GM21717 (cell line): ENCODE results near the gene ALPP.
"Not testable (repeated sequence)": the region's sequence is repeated elsewhere in the genome, so short reads cannot be mapped to it uniquely, and the experiment has no call there.

Source experiments
- ATAC-seq: cut with Tn5 transposase; IDR thresholded peaks from one replicate; pipeline ENCODE4 v1.9.1; 2021; ENCODE audit warnings: mild to moderate bottlenecking, moderate library complexity; ENCODE audit not compliant: unreplicated experiment

The ALPP gene

GRCh38 chr2:232378735-232379151 lies at the start of gene ALPP:
Gene ALPP, plus strand, starts transcription at chr2:232378751. Its CDS starts 52 bp downstream, at chr2:232378803.
- ATAC-seq: not testable (repeated sequence)

GRCh38 chr2:232329716-232330067 lies 48.9 kb upstream of the ALPP start:
- ATAC-seq: no peak

- ATAC-seq: no peak
Measured at GRCh38 chr2:232330068-232330999, 48.2 kb upstream of the ALPP start.

- ATAC-seq: not testable (repeated sequence)
Measured at GRCh38 chr2:232331061-232331460, 47.5 kb upstream of the ALPP start.

GRCh38 chr2:232331641-232332040 lies 46.9 kb upstream of the ALPP start:
- not testable (repeated sequence) for ATAC-seq

GRCh38 chr2:232332244-232332939 lies 46.2 kb upstream of the ALPP start:
- not testable (repeated sequence) for ATAC-seq

- ATAC-seq: no peak
Measured at GRCh38 chr2:232332940-232333259, 45.7 kb upstream of the ALPP start.

- ATAC-seq: no peak
Measured at GRCh38 chr2:232333361-232334135, 45.0 kb upstream of the ALPP start.

- ATAC-seq: not testable (repeated sequence)
Measured at GRCh38 chr2:232334136-232334884, 44.2 kb upstream of the ALPP start.

GRCh38 chr2:232334885-232335205 lies 43.7 kb upstream of the ALPP start:
- ATAC-seq: not testable (repeated sequence)

GRCh38 chr2:232335206-232335858 lies 43.2 kb upstream of the ALPP start:
- ATAC-seq: not testable (repeated sequence)

GRCh38 chr2:232335859-232336215 lies 42.7 kb upstream of the ALPP start:
- ATAC-seq: no peak

- ATAC-seq: no peak
Measured at GRCh38 chr2:232336241-232336736, 42.3 kb upstream of the ALPP start.

GRCh38 chr2:232336981-232337720 lies 41.4 kb upstream of the ALPP start:
- no peak for ATAC-seq

- not testable (repeated sequence) for ATAC-seq
Measured at GRCh38 chr2:232338094-232338758, 40.3 kb upstream of the ALPP start.

GRCh38 chr2:232338759-232339106 lies 39.8 kb upstream of the ALPP start:
- ATAC-seq: no peak

- ATAC-seq: no peak
Measured at GRCh38 chr2:232339121-232340081, 39.1 kb upstream of the ALPP start.
